ENCODE measurements around the gene LFNG. TPM values are rescaled to one million over a fixed set of nuclear protein-coding genes. Genes with fewer than 3 reads are reported as not detected.

LFNG gene
- total RNA-seq, 4 donors from 2014 or later, result 17.9 to 162 (median 80.6) TPM

DNA sequence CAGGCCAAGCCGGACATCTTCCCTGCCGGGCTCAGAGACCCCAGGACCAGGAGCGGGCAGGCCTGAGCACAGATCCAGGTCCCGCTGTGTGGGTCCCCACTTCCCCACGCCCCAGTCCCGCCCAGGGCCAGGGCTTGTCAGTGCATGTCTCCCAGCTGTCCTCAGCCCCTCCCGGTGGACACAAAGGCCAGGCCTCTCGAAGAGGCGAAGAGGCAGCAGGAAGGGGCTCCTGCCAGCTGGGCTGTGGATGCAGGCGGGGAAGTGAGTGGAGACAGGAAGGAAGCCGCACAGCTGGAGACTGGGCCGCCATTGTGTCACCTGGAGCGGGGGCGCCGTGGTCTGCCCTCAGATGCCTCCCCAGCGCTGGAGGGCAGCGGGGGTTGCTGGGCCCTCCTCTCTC, 48.2 kb upstream of the LFNG start:
- H3K9me3 ChIP-seq, result no peaks in the 10 kb centered on the region
- peaks cover 20% of the 10 kb centered on the region for H3K27me3 ChIP-seq
- in situ Hi-C loops (cut with MboI; ENCODE audit: low pct_ligation_motif_present in 1 of 4, low pct_unique_long_range_greater_than_20kb in 1 of 4, low sequenced_read_pairs in 3 of 4) (loop anchor here in 2 of 4 donors (25.0 kb wide), 1 partner anchor 216 kb away; the partner anchor contains the start of gene AMZ1 (in 2 of the 2)), intact Hi-C loops (cut with DNase I; ENCODE audit: low total_unique reads) (no loop called here)
- WGBS, 2 donors (ENCODE audit: low coverage in 1 of 2), result 35% methylated on average over 8 of the region's 17 CpGs; no CpG with 5 or more reads in 1 of the 2 donors
- no peak overlapping the region for H3K4me3 ChIP-seq
- H3K27ac ChIP-seq, result no peak overlapping the region
- peaks cover 0 to 5% (median 0%) of the 10 kb centered on the region in 4 donors for H3K4me1 ChIP-seq
- DNase-seq, result no peak
- no peaks in the 10 kb centered on the region for H3K36me3 ChIP-seq
- TF ChIP-seq POLR2AphosphoS5 (IDR thresholded peaks at IDR 0.05) (no peak), EP300 (IDR thresholded peaks at IDR 0.05; ENCODE audit: low read depth) (no peak), POLR2A (IDR thresholded peaks at IDR 0.05) (no peak)
- TF ChIP-seq, protein P1, sequence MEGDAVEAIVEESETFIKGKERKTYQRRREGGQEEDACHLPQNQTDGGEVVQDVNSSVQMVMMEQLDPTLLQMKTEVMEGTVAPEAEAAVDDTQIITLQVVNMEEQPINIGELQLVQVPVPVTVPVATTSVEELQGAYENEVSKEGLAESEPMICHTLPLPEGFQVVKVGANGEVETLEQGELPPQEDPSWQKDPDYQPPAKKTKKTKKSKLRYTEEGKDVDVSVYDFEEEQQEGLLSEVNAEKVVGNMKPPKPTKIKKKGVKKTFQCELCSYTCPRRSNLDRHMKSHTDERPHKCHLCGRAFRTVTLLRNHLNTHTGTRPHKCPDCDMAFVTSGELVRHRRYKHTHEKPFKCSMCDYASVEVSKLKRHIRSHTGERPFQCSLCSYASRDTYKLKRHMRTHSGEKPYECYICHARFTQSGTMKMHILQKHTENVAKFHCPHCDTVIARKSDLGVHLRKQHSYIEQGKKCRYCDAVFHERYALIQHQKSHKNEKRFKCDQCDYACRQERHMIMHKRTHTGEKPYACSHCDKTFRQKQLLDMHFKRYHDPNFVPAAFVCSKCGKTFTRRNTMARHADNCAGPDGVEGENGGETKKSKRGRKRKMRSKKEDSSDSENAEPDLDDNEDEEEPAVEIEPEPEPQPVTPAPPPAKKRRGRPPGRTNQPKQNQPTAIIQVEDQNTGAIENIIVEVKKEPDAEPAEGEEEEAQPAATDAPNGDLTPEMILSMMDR (IDR thresholded peaks at IDR 0.05), result no peak

DNA sequence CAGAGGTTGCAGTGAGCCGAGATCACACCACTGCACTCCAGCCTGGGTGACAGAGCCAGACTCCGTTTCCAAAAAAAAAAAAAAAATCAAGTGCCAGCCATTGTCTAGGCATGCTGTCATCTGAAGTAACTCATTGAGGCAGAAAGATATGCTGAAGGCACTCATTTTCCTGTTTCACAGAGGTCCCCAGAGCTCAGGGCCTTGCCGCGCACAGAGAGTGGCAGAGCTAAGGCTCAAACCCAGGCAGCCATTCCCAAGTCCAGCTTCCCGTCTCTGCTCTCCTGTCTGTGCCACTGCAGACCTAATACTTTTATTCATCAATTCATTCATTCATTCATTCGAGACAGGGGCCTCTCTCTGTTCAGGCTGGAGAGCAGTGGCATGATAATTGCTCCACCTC, 46.8 kb upstream of the LFNG start:
- Histone ChIP-seq H3K27me3 (peaks cover 20% of the 10 kb centered on the region), H3K27ac (no peak overlapping the region), H3K4me3 (no peak overlapping the region), H3K9me3 (no peaks in the 10 kb centered on the region), H3K4me1 (peaks cover 3 to 9% (median 4%) of the 10 kb centered on the region in 4 donors), H3K36me3 (no peaks in the 10 kb centered on the region)
- intact Hi-C loops (cut with DNase I; ENCODE audit: low total_unique reads) (no loop called here), in situ Hi-C loops (cut with MboI; ENCODE audit: low pct_ligation_motif_present in 1 of 4, low pct_unique_long_range_greater_than_20kb in 1 of 4, low sequenced_read_pairs in 3 of 4) (loop anchor here in 2 of 4 donors (25.0 kb wide), 1 partner anchor 215 kb away; the partner anchor contains the start of gene AMZ1 (in 2 of the 2))
- TF ChIP-seq EP300 (IDR thresholded peaks at IDR 0.05; ENCODE audit: low read depth) (no peak), POLR2A (IDR thresholded peaks at IDR 0.05) (no peak), POLR2AphosphoS5 (IDR thresholded peaks at IDR 0.05) (no peak)
- TF ChIP-seq, protein P1 (IDR thresholded peaks at IDR 0.05), result no peak
- 75% methylated on average over 6 of the region's 6 CpGs; no CpG with 5 or more reads in 1 of the 2 donors for WGBS, 2 donors (ENCODE audit: low coverage in 1 of 2)
- DNase-seq, result no peak

DNA sequence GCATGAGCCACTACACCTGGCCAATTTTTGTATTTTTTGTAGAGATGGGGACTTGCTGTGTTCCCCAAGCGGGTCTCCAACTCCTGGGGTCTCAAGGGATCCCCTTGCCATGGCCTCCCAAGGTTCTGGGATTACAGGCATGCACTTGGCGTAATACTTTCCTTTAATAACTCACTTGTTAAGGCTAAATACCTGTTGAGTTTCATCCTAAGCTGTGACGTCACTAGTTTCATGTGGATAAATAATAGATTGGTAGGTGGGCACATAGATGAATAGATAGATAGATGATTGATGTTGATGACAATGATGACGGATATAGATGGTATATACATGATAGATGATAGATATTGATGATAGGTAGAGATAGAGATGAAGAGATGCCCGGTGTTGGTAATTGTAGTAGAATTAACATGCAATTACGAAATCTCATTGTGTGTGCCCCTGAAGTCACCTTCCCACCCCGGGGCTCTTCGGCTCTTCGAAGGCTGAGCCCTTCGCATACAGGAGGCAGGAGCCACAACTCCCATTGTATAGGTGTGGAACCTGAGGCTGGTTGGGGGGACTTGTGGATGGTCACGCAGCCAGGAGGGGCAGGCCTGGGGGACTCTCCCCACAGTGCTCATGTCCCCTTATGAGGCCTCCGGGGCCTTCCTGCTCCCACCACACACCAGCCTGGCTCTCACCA, 45.9 kb upstream of the LFNG start:
- in situ Hi-C loops (cut with MboI; ENCODE audit: low pct_ligation_motif_present in 1 of 4, low pct_unique_long_range_greater_than_20kb in 1 of 4, low sequenced_read_pairs in 3 of 4), result loop anchor here in 2 of 4 donors (25.0 kb wide), 1 partner anchor 214 kb away; the partner anchor contains the start of gene AMZ1 (in 2 of the 2)
- intact Hi-C loops (cut with DNase I; ENCODE audit: low total_unique reads), result no loop called here

DNA sequence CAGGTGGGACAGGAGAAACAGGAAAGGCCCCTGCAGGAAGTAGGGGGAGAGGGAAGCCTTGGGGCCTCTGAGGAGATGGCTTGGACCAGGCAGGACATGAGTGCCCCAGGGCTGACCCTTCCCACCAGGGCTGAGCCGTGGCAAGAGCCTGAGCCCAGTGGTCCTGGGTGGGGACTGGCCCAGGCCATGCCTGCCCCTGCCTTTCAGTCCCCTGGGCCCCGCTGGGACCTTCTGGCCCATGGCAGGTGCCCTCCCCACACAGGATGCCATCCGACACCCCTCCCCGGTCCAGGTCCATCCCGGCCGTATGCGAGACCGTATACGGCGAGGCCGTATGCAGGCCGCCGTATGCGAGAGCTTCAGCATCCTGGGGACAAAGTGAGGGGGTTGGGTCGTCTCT, 45.4 kb upstream of the LFNG start:
- WGBS, 2 donors (ENCODE audit: low coverage in 1 of 2), result 76% methylated on average over 15 of the region's 15 CpGs; no CpG with 5 or more reads in 1 of the 2 donors
- in situ Hi-C loops (cut with MboI; ENCODE audit: low pct_ligation_motif_present in 1 of 4, low pct_unique_long_range_greater_than_20kb in 1 of 4, low sequenced_read_pairs in 3 of 4), result loop anchor here in 2 of 4 donors (25.0 kb wide), 1 partner anchor 213 kb away; the partner anchor contains the start of gene AMZ1 (in 2 of the 2)
- H3K27me3 ChIP-seq, result peaks cover 20% of the 10 kb centered on the region
- TF ChIP-seq POLR2AphosphoS5 (IDR thresholded peaks at IDR 0.05), result no peak
- TF ChIP-seq, protein P1 (IDR thresholded peaks at IDR 0.05), result no peak
- no peak for TF ChIP-seq EP300 (IDR thresholded peaks at IDR 0.05; ENCODE audit: low read depth)
- TF ChIP-seq POLR2A (IDR thresholded peaks at IDR 0.05), result no peak
- no peak overlapping the region for H3K4me3 ChIP-seq
- H3K4me1 ChIP-seq, result peaks cover 15 to 18% (median 16%) of the 10 kb centered on the region in 4 donors
- H3K36me3 ChIP-seq, result no peaks in the 10 kb centered on the region
- intact Hi-C loops (cut with DNase I; ENCODE audit: low total_unique reads), result no loop called here
- H3K9me3 ChIP-seq, result no peaks in the 10 kb centered on the region
- no peak for DNase-seq
- no peak overlapping the region for H3K27ac ChIP-seq

More for the DNA sequence above, 45.9 kb upstream of the LFNG start:
- TF ChIP-seq, protein P1 (IDR thresholded peaks at IDR 0.05), result no peak
- TF ChIP-seq EP300 (IDR thresholded peaks at IDR 0.05; ENCODE audit: low read depth), result no peak
- no peak for TF ChIP-seq POLR2AphosphoS5 (IDR thresholded peaks at IDR 0.05)
- no peak for TF ChIP-seq POLR2A (IDR thresholded peaks at IDR 0.05)
- H3K4me3 ChIP-seq, result no peak overlapping the region
- H3K36me3 ChIP-seq, result no peaks in the 10 kb centered on the region
- WGBS, 2 donors (ENCODE audit: low coverage in 1 of 2), result 78 to 94% methylated on average over 3 to 12 of the region's 12 CpGs
- H3K9me3 ChIP-seq, result no peaks in the 10 kb centered on the region
- H3K27ac ChIP-seq, result no peak overlapping the region
- H3K4me1 ChIP-seq, result peaks cover 11 to 16% (median 13%) of the 10 kb centered on the region in 4 donors
- DNase-seq, result no peak
- H3K27me3 ChIP-seq, result peaks cover 20% of the 10 kb centered on the region
